DOHH2 (cell line): ENCODE results near the gene PRX.

Experiments used
- CTCF ChIP-seq: fragments of 200-600 bp; sonication (generic); IDR thresholded peaks from one replicate; pipeline ENCODE4 v1.5.1; 2014; ENCODE audit warnings: antibody characterized with exemption, mild to moderate bottlenecking, low read depth, low read length; ENCODE audit not compliant: poor library complexity, severe bottlenecking
- EZH2phosphoT487 ChIP-seq: fragments of 200-600 bp; sonication (generic); IDR thresholded peaks from 2 replicates; pipeline ENCODE4 v1.6.1; 2017; ENCODE audit warnings: borderline replicate concordance, mild to moderate bottlenecking, antibody characterized with exemption, low read length, moderate library complexity, mixed read lengths

- no peak for TF ChIP-seq CTCF
- TF ChIP-seq EZH2phosphoT487 = no peak
Observed at GRCh38 chr19:40461669-40462221, 48.6 kb upstream of the PRX start.
